Subcutaneous abdominal adipose tissue (tissue), 5 donors: Measurements from ENCODE around the gene TMEM131.
"Not testable (repeated sequence)": the region's sequence is repeated elsewhere in the genome, so short reads cannot be mapped to it uniquely, and the experiment has no call there.

Experiments used
- H3K27ac ChIP-seq: one replicate; pipeline ENCODE4 v1.7.0; 2013; ENCODE audit warnings: low read depth, mild to moderate bottlenecking, inconsistent platforms, low read length, moderate library complexity
- H3K27me3 ChIP-seq, 5 donors: one replicate each; pipeline ENCODE4 v1.7.0; 2013; ENCODE audit warnings: low read length in 5 of 5, inconsistent platforms in 1 of 5; ENCODE audit not compliant: control insufficient read depth in 5 of 5, insufficient read depth in 4 of 5
- H3K36me3 ChIP-seq, 5 donors: one replicate each; pipeline ENCODE4 v1.7.0; 2013; ENCODE audit warnings: low read length in 5 of 5; ENCODE audit not compliant: control insufficient read depth in 5 of 5, insufficient read depth in 5 of 5
- H3K4me1 ChIP-seq, 5 donors: one replicate each; pipeline ENCODE4 v1.7.0; 2013; ENCODE audit warnings: low read length in 5 of 5, mild to moderate bottlenecking in 3 of 5, moderate library complexity in 1 of 5; ENCODE audit not compliant: control insufficient read depth in 5 of 5, insufficient read depth in 5 of 5
- H3K4me3 ChIP-seq, 5 donors: one replicate each; pipeline ENCODE4 v1.7.0; 2013; ENCODE audit warnings: low read length in 5 of 5, low read depth in 1 of 5
- H3K9ac ChIP-seq, 5 donors: one replicate each; pipeline ENCODE4 v1.7.0; 2013; ENCODE audit warnings: low read length in 5 of 5, mild to moderate bottlenecking in 4 of 5, moderate library complexity in 3 of 5
- H3K9me3 ChIP-seq, 5 donors: one replicate each; pipeline ENCODE4 v1.7.0; 2013; ENCODE audit warnings: low read length in 5 of 5; ENCODE audit not compliant: control insufficient read depth in 5 of 5
- donor health status: healthy.
- donor health status: healthy.
- donor health status: healthy.
- donor health status: healthy.
- donor health status: healthy.

Gene TMEM131

GRCh38 chr2:98032086-98032485 lies 36.3 kb upstream of the TMEM131 start:
- H3K36me3 ChIP-seq, result no peaks in the 10 kb centered on the region
- H3K9ac ChIP-seq, result no peak overlapping the region
- H3K9me3 ChIP-seq, result no peaks in the 10 kb centered on the region
- no peak overlapping the region for H3K27ac ChIP-seq
- no peak overlapping the region for H3K4me3 ChIP-seq
- peaks cover 0 to 6% (median 6%) of the 10 kb centered on the region in 5 donors for H3K4me1 ChIP-seq
- H3K27me3 ChIP-seq, result peaks cover 0 to 10% (median 0%) of the 10 kb centered on the region in 5 donors

GRCh38 chr2:98029718-98030222 lies 34.0 kb upstream of the TMEM131 start:
- Histone ChIP-seq H3K27me3 (peaks cover 0 to 3% (median 0%) of the 10 kb centered on the region in 5 donors), H3K9ac (no peak overlapping the region), H3K27ac (no peak overlapping the region), H3K36me3 (no peaks in the 10 kb centered on the region), H3K4me1 (peaks cover 0 to 11% (median 6%) of the 10 kb centered on the region in 5 donors), H3K4me3 (no peak overlapping the region), H3K9me3 (no peaks in the 10 kb centered on the region)

GRCh38 chr2:98028931-98029717 lies 33.4 kb upstream of the TMEM131 start:
- H3K27me3 ChIP-seq, result peaks cover 0 to 3% (median 0%) of the 10 kb centered on the region in 5 donors
- H3K9me3 ChIP-seq, result no peaks in the 10 kb centered on the region
- H3K27ac ChIP-seq, result no peak overlapping the region
- H3K9ac ChIP-seq, result no peak overlapping the region
- H3K4me1 ChIP-seq, result peaks cover 0 to 11% (median 6%) of the 10 kb centered on the region in 5 donors
- no peaks in the 10 kb centered on the region for H3K36me3 ChIP-seq
- no peak overlapping the region for H3K4me3 ChIP-seq

GRCh38 chr2:98028101-98028561 lies 32.4 kb upstream of the TMEM131 start:
- H3K4me1 ChIP-seq, result peaks cover 0 to 11% (median 6%) of the 10 kb centered on the region in 5 donors
- H3K27ac ChIP-seq, result no peak overlapping the region
- no peaks in the 10 kb centered on the region for H3K36me3 ChIP-seq
- H3K9ac ChIP-seq, result no peak overlapping the region
- no peaks in the 10 kb centered on the region for H3K9me3 ChIP-seq
- H3K27me3 ChIP-seq, result peaks cover 0 to 3% (median 0%) of the 10 kb centered on the region in 5 donors
- no peak overlapping the region for H3K4me3 ChIP-seq

GRCh38 chr2:98027538-98027937 lies 31.8 kb upstream of the TMEM131 start:
- H3K9ac ChIP-seq, result no peak overlapping the region
- no peak overlapping the region for H3K27ac ChIP-seq
- peaks cover 0 to 3% (median 0%) of the 10 kb centered on the region in 5 donors for H3K27me3 ChIP-seq
- no peaks in the 10 kb centered on the region for H3K9me3 ChIP-seq
- no peaks in the 10 kb centered on the region for H3K36me3 ChIP-seq
- no peak overlapping the region for H3K4me3 ChIP-seq
- H3K4me1 ChIP-seq, result peaks cover 0 to 11% (median 6%) of the 10 kb centered on the region in 5 donors

- no peaks in the 10 kb centered on the region for H3K36me3 ChIP-seq
Observed at GRCh38 chr2:98026927-98027522, 31.3 kb upstream of the TMEM131 start.

GRCh38 chr2:98026292-98026691 lies 30.5 kb upstream of the TMEM131 start:
- H3K36me3 ChIP-seq, result no peaks in the 10 kb centered on the region
- H3K27ac ChIP-seq, result no peak overlapping the region
- H3K27me3 ChIP-seq, result peaks cover 0 to 3% (median 0%) of the 10 kb centered on the region in 5 donors
- H3K9ac ChIP-seq, result no peak overlapping the region
- no peak overlapping the region for H3K4me3 ChIP-seq
- H3K4me1 ChIP-seq, result peaks cover 0 to 11% (median 6%) of the 10 kb centered on the region in 5 donors
- H3K9me3 ChIP-seq, result no peaks in the 10 kb centered on the region

More at GRCh38 chr2:98026927-98027522, 31.3 kb upstream of the TMEM131 start:
- peaks cover 0 to 3% (median 0%) of the 10 kb centered on the region in 5 donors for H3K27me3 ChIP-seq
- no peak overlapping the region for H3K4me3 ChIP-seq
- peaks cover 0 to 11% (median 6%) of the 10 kb centered on the region in 5 donors for H3K4me1 ChIP-seq
- H3K9ac ChIP-seq, result no peak overlapping the region
- no peaks in the 10 kb centered on the region for H3K9me3 ChIP-seq
- H3K27ac ChIP-seq, result no peak overlapping the region

- no peaks in the 10 kb centered on the region for H3K36me3 ChIP-seq
- peaks cover 0 to 3% (median 0%) of the 10 kb centered on the region in 5 donors for H3K27me3 ChIP-seq
- H3K9me3 ChIP-seq, result peaks cover 0 to 2% (median under 1%) of the 10 kb centered on the region in 5 donors
- H3K4me3 ChIP-seq, result no peak overlapping the region
- no peak overlapping the region for H3K27ac ChIP-seq
- no peak overlapping the region for H3K9ac ChIP-seq
- peaks cover 0 to 11% (median 6%) of the 10 kb centered on the region in 5 donors for H3K4me1 ChIP-seq
Observed at GRCh38 chr2:98025481-98026037, 29.8 kb upstream of the TMEM131 start.

GRCh38 chr2:98022067-98022466 lies 26.3 kb upstream of the TMEM131 start:
- H3K9me3 ChIP-seq, H3K27me3 ChIP-seq, H3K4me1 ChIP-seq, H3K9ac ChIP-seq, H3K36me3 ChIP-seq, H3K4me3 ChIP-seq, H3K27ac ChIP-seq: not testable (repeated sequence)
